Cardiac septum (tissue), 1 donor: ENCODE results near the gene EIF4G1. TPM values are rescaled to one million over a fixed set of nuclear protein-coding genes. Genes with fewer than 3 reads are reported as not detected.

Source experiments
- DNase-seq: peaks from one replicate; pipeline ENCODE4 v3.0.0-alpha.2; 2020; ENCODE audit warnings: low spot score
- intact Hi-C: fragments of 100-400 bp; cut with DNase I; formaldehyde crosslinking; loops from one replicate; pipeline ENCODE4 v1.14.0; 2022
- total RNA-seq: library from RNA; stranded (reverse); fragmentation: NEBNext Ultra II Directional; extraction: Animal tissue kit (Norgen Biotek cat#: 25700); gene quantifications from one replicate; pipeline ENCODE4 v1.2.1, GENCODE V29; 2021
- donor health status: DM: no; HTN: no; CAD: no.

Gene EIF4G1
- total RNA-seq, 1 donor from 2014 or later, result 284 TPM

GRCh38 chr3:184346480-184347190 lies 32.2 kb downstream of the EIF4G1 start:
- DNase-seq, result no peak
- intact Hi-C loops, result no loop called here

GRCh38 chr3:184347321-184348056 lies 33.1 kb downstream of the EIF4G1 start:
- intact Hi-C loops, result no loop called here

GRCh38 chr3:184348057-184348382 lies 33.6 kb downstream of the EIF4G1 start:
- intact Hi-C loops, result no loop called here
- DNase-seq, result no peak

More at GRCh38 chr3:184347321-184348056, 33.1 kb downstream of the EIF4G1 start:
- no peak for DNase-seq

DNA sequence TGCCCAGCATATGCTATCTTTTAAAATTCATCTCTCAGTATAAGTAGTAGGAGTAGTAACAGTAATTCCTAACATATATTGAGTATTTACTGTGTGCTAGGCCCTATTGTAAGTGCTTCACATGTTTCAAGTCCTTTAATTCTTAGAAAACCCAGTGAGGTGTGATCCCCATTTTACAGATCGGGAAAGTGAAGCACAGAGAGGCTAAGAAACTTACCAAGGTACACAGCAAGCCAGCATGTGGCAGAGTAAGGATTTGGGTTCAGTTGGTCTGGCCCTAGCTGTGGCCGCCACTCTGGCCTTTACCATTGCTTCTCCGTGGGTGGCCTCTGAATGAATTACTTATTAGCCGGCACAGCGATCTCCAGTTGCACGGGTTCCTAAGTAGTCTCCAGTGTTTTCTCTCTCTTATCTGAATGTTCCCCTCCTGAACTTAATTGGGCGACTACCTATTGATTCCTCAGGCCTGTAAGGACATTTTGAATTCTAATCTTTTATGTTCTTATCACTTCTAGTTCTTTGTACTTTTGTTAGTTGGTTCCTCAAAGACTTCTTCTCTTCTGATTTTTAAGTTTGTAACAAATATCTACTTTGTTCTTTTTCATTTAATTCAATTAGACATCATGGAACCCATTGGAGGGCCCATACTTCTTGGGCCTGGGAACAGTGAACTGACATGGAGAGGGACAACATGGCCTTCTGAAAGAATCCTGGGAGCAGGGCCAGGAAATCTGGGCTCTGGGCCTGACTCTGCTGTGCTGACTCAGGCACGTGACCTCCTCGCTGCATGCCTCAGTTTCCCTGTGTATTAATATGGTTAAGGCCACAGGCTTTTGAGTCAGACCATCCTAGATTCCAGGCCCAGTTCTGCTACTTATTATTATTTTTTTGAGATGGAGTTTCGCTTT lies 35.4 kb downstream of the EIF4G1 start:
- no peak for DNase-seq
- intact Hi-C loops, result no loop called here

DNA sequence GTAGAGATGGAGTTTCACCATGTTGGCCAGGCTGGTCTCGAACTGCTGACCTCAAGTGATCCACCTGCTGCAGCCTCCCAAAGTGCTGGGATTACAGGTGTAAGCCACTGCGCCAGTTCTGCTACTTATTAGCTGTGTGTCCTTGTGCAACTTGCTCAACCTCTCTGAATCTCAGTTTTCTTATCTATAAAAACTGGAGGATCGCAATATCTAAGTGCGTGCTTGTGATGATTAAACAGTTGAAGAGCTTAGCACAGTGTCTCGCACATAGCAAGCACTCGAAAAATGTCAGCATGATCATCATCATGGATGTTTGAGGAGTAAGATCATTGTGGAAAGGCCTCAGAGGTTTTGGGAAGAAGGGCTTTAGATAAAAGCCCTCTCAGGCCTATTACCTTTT lies 36.2 kb downstream of the EIF4G1 start:
- intact Hi-C loops, result no loop called here
- DNase-seq, result no peak

DNA sequence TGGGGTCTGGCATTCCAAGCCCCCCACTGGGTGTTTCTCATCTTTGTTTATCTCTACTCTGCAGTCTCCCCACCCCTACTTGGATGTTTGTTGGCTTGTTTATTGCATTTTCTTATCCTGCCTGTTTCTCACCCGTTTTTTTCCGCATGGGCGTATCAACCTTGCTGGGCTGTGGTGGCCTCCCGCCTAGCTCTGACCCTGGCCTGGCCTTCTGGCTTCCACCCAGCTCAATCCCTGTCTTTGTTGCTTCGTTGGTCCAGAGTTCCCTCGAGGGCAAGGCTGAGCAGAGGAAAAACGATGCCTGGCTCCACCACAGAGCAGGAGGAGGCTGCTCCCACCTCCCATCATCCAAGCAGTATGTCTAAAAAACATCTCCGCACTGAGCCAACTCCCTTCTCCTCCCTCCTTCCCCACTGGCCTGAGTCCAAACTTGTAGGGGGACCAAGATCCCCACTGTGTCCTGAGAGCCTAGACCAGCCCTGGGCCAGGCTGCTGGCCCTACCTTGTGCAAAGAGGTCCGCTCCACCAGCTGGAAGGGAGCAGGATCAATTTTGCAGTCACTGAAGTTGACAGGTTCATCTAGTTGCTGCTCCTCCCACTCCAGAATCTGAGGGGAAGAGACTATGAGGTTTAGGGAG lies 37.2 kb downstream of the EIF4G1 start:
- no peak for DNase-seq
- intact Hi-C loops, result no loop called here

DNA sequence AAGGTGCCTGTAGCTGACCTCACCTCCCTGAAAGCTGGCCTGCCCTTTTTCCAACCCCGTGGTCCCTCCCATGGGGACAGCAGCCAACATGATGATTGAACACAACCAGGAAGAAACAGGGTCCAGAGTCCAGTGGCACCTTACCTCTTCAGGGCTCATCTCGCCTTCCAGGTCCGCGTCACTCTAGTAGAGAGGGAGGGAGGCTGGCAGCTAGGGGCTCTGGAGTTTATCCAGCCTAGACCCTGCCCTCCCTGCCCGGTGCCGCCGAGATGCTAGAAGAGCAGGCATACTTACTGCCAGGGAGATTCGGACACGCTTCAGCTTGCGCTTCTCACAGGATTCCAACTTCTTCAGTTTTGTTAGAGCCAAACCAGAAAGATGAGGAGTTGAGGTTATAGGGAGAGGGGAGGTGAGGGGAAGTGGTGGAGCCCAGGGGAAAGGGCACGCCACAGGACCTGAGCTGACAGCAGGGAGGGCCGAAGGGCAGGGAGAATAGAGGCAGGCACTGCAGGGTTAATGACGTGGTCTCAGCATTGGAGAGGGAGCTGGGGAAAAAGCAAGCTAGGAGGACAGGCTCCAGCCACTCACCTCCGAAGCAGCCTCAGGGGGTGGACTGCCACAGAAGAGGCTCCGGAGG lies 37.9 kb downstream of the EIF4G1 start:
- intact Hi-C loops, result no loop called here
- no peak for DNase-seq

- DNase-seq, result no peak
Measured at GRCh38 chr3:184352897-184353545, 38.6 kb downstream of the EIF4G1 start.

DNA sequence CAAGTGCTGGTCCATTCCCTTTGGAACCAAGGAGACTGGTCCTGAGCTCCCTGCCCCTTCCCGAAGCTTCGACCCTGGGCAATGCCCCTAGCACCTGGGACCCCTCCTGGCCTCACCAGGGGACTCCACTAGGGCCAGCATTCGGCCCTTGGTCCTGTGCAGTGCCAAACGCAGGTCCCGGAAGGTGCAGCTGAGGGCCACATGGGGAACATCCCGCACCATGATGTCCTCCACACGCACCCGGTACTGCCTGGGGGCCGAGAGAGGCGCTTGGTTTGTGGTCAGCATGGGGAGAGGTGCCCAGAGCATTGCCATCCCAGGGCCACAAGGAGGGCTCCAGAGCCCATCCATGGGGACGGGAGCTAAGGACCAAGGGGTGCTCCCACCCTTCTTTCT lies 39.1 kb downstream of the EIF4G1 start:
- intact Hi-C loops, result no loop called here
- no peak for DNase-seq

More at GRCh38 chr3:184352897-184353545, 38.6 kb downstream of the EIF4G1 start:
- intact Hi-C loops, result no loop called here

GRCh38 chr3:184354121-184354728 lies 39.8 kb downstream of the EIF4G1 start:
- DNase-seq, result no peak
- intact Hi-C loops, result no loop called here

DNA sequence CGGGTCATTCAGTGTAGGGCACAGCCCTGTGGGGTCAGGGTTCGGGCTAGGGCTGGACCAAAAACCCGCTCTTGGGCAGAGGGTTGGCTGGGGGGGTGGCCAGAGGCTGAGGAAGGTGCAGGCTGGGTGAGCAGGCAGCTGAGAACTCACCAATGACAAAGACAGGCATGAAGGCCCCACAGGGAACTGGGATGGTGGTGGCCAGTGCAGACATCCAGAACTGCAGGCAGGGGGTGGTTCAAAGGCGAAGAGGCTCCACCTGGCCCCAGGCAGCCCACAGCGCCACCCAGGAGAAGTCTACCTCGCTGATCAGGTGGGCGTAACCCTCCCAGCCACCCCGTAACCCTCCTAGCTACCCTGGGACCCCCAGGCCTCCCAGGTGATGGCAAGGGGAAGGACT lies 40.3 kb downstream of the EIF4G1 start:
- no peak for DNase-seq
- intact Hi-C loops, result no loop called here

- intact Hi-C loops, result no loop called here
- DNase-seq, result no peak
Measured at GRCh38 chr3:184355261-184356040, 41.0 kb downstream of the EIF4G1 start.

GRCh38 chr3:184357248-184358123 lies 43.1 kb downstream of the EIF4G1 start:
- intact Hi-C loops, result no loop called here
- DNase-seq, result no peak

GRCh38 chr3:184358124-184358767 lies 43.8 kb downstream of the EIF4G1 start:
- no peak for DNase-seq
- intact Hi-C loops, result no loop called here

DNA sequence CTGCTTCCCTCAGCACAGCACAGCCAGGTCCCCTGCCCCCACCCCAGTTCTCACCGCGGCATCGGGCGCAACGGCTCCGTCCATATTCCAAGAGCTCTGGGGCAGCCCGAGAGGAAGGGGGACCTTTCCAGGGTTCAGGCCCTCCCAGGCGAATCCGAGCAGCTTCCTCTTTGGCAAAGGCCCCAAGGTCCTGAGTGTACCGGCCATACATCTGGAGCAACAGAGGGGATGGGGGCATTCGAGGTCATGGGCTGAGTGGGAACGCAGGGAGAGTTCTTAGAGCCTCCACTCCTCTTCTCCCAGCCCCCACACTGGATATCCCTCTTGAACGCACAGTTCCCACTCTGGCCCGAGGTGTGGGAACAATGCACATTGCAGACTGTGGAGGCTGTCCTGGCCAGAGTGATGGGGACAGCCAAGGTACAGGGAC lies 44.5 kb downstream of the EIF4G1 start:
- intact Hi-C loops, result no loop called here
- DNase-seq, result no peak

GRCh38 chr3:184359610-184360009 lies 45.2 kb downstream of the EIF4G1 start:
- intact Hi-C loops, result loop anchor here (5.0 kb wide), 1 partner anchor 358 kb away; no protein-coding TSS in a partner anchor
- no peak for DNase-seq
